GM19395 (cell line): ENCODE results near the gene SAXO1.

Source experiments
- ATAC-seq: cut with Tn5 transposase; IDR thresholded peaks from one replicate; pipeline ENCODE4 v1.9.1; 2021; ENCODE audit warnings: mild to moderate bottlenecking, moderate library complexity; ENCODE audit not compliant: unreplicated experiment

Gene SAXO1

DNA sequence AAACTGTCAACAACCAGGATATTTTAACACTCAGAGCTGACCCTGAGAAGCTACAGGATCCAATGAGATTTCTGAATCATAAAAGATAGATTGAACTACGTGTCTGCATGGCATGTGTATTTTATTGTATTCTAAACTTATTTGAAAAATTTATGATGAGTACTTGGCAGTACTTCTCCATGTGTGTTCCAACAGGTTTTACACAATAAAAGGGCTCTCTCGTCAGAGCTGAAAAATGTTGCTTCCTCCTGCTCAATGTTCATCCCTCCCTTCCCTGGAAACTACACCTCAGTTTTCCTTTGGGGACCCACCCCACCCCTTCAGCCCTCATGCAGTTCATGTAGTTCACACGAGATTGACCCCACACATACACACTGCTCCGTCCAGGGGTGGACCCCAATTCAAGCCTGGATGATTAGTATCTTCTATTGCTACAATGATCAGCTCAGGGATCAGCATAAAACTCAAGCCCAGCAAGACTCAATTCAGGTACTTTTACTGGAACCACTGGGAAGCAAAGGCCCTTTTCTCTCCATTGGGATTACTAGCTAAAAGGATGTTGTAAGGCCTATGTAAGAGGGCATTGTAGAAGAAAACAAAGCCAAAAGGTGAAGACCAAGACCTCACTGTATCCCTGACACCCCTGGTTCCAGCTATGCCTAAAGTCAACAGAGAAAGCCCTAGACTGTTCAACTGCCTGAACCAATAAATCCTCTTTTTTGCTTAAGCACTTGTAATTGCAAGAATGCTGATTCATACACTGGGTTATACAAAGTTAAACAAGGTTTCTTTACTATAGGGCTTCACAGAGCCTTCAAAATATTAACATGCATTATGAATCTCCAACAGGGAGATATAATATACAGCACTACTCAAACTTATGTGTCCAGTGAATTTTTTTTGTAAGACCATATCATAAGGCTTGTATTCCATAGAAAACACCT, 112.6 kb downstream of the SAXO1 start:
- ATAC-seq = no peak

DNA sequence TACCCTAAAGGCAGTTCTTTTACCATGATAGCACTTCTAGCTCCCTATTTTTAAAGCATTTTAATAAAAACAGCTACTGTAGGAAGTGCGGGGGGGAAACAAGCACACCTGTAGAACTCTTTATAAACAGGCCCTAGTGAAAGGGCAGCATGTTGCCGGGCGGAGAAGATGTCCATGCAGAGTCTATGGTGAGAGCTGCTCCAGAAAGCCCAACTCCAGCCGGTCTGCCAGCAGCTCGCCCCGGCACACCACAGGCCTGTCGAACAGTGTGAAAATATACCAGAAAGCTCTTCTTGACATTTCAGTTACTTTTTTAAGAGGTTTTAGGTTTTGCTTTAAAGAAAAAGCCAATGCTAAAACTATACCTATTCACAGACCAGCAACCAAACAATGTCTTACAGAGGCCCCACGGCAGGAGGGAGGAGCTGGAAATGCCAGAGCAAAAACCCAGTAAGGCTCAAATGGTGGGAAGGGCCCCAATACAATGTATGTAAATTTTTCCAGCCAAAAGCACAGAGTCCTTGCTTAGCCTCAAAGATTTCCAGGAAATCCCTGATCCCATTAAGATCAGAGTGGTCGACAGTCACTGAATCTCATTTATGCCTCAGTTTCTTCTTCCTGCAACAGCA, 121.2 kb downstream of the SAXO1 start:
- no peak for ATAC-seq

DNA sequence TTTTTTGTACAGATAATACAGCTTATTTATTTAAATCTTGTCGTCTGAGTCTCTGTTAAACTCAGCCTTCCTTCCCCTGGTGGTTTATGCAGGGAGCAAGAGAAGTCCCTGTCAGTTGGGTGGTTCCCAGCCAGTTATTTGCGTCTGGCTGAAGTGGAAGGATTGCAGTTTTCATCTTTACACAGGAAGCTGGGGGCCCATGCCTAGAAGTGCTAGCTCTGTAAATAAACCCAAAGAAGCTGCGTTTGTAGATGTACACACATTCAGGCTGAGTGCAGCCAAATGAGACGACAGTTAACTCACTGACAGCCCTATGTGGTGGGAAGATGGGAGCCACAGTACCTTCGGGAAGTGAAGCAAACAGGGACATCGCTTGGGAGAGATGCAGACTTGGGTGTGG, 122.1 kb downstream of the SAXO1 start:
- no peak for ATAC-seq

DNA sequence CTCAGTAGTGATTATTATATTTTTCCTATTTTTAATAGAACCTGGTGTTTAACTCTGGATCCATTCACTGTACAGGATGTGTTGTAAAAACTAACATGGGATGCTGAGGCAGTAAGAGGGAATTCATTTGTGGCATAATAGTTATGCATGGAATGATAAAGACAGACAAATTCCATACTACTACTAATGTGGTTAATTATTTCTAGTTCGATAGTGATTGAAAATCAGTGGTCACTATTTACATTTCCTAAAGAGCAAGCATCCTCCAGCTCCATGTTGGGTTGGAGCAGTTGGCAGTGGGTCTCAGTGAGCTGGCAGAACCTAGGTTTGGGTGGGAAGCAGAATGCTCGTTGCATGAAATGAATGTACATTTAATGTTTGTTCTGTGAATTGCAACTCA, 122.6 kb downstream of the SAXO1 start:
- ATAC-seq = no peak

DNA sequence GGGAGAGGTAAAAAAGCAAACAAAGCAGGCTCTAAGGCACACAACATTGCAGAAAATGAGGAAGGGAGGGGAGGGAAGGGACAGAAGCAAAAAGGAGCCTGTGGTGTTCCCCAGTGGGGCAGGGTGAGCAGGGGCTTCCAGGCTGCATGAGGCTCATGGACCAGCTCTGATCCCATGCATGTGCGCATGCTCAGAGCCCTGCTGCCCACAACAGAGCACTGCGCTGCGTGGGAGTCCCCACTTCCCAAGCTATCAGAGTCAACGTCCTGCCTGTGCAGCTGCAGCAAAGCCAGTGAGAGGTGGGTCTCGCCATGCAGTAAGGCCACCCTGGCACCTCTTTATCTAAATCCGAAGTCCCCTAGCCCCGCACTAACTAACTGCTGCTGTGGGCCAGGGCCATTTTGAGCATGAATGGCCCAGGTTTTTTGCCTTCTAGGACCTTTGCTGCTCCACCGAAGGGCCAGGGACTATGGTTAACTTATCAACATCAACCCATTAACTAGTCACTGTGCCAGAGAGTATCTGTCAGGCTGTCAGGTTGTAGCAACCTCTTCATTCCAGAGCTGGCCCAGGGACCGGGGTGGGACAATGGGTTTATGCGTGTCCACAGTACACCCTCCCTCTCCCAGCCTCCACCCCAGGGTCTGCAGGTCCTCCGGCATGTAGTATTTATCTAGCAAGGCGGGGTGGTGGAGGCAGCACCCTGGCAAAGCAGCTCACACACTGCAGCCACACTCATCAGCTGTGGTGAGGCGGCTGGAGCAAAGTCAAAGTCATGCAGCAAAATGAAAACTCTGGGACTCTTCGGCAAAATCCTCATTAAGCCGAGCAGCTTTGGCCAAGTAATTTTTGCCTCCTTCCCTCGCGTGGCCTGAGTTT, 123.6 kb downstream of the SAXO1 start:
- no peak for ATAC-seq

DNA sequence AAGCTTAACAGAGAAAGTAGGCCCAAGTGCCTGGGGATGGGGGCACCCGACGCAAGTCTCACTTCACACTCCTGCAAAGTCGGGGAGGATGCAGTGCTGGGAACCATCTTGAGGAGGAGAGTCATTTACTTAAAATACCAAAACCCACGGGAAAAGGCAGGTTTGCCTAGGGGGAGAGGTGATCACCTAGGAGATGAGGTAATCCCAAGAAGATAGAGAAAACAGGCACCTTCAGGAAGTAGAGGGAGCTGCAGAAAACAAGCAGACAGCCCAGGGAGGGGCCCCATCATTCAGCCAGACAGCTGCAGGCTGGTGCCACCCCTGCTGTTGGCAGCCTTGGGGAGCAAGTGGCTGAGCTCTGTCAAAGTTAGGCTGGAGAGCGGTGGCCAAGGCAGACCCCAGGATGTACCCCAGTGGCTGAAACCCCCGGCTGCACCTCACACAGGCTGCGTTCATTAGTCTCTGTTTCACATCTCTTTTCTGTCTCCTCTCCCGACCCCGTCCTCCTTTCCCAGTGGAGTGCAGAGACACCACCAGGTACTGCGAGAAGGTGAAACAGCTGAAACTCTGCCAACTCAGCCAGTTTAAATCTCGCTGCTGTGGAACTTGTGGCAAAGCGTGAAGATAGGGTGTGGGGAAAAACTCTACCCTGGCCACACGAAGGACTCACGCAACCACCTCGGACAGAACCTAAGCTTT, 124.9 kb downstream of the SAXO1 start:
- ATAC-seq = no peak

DNA sequence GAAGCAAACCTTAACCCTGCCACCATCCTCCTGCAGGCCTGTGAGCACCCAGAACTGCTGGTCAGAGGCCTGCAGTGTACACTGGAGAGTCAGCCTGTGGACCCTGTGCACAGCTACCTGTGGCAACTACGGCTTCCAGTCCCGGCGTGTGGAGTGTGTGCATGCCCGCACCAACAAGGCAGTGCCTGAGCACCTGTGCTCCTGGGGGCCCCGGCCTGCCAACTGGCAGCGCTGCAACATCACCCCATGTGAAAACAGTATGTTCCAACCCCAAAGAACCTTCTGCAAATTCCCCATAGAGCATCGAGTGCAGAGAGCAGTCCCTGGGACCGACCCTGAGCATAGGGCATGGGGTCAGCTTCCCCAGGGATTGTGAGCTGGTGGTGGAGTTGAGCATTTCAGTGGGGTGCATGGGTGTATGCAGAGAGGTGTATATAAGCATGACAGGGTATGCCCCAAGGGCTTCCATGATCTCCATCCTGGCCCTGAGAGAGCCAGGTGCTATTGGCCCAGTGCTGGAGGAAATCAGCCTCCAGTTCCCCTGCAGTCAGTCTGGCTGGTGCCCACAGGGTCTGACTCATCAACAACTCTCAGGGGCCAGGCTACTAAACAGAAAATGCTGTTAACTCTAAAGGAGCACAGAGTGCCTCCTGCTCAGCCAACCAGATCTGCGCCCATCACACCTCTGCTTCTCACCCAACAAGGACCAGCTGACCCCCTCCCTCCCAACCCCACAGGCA, 126.2 kb downstream of the SAXO1 start:
- no peak for ATAC-seq

DNA sequence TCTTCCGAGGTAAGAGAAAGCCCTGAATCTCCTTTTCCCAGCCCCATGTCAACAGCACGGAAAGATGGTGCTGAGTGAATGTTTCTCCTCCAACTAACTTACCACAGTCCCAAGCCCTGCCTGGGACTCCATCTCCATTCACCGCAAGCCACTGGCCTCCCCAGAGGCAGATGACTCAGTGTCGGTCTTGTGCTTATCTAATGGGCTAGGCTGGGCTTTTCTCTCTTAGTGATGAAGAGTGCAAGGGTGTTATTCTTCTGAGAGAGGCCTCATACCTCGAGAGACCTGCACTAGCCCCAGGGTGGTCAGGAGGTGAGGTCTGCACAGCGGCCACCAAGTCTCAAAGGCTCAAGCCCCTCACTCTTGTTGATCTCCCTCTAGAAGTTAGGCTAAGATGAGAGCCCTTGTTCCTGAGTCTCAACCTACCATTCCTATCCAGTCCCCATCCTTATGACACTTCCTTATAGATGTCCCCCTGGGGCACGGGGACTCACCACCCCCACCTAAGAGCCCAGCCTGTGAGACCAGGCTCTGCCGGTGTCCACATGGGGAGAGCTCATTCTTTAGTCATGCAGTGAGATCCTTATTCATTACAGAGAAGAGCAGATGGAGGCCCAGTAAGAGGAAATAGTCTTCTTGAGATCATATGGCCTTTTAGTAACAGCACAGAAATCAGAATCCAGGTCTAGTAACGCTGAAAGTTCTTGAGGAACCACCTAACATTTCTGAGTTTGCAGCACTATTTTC, 127.0 kb downstream of the SAXO1 start:
- no peak for ATAC-seq

DNA sequence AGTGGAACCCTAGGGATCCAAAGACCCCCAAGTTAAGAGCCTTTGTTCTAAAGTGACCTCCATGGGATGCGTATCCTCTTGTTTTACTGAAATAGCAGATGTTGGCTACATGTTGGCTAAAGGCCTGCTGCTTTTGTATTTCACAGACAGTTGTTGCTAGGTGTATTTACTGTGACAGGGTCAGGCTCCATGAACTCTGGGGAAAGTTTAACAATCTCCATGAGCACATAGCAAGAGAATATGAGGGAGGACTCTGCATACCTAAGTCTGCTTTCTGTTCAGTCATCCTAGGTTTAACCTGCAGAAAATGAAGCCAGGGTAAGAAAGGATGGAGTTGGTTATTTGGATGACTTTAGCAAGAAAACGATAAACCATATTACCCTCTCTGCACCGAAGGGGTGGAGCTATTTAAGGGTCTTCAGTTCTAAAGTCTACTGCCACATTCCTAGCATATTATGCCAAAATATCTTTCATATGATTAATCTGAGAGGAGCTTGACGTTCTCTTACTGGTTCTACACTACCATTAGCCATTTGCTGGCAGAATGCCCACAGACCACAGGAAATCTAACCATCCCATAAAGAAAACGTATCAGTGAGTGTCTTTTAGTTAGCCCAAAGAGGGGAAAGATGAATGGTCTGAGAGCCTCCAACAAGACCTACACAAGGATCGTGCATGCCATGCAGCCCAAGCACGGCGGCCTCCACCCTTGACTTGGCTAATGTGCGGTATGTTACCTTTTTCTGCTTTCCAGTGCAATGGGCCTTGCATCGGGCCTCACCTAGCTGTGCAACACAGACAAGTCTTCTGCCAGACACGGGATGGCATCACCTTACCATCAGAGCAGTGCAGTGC, 127.8 kb downstream of the SAXO1 start:
- no peak for ATAC-seq

DNA sequence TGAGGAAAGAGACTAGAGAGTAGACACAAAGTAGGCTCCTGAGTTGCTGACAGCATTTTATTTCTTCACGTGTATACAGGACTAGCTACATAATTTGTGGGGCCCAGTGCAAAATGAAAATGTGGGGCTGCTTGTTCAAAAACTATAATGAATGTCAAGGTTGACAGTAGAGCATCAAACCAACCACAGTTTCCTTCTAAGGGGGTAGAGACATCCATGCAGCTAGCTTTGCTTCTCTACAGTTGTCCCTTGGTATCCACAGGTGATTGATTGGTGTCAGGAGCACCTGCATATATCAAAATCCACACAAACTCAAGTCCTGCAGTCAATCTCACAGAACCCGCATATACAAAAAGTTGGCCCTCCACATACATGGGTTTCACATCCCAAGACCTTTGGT, 129.6 kb downstream of the SAXO1 start:
- ATAC-seq = no peak

DNA sequence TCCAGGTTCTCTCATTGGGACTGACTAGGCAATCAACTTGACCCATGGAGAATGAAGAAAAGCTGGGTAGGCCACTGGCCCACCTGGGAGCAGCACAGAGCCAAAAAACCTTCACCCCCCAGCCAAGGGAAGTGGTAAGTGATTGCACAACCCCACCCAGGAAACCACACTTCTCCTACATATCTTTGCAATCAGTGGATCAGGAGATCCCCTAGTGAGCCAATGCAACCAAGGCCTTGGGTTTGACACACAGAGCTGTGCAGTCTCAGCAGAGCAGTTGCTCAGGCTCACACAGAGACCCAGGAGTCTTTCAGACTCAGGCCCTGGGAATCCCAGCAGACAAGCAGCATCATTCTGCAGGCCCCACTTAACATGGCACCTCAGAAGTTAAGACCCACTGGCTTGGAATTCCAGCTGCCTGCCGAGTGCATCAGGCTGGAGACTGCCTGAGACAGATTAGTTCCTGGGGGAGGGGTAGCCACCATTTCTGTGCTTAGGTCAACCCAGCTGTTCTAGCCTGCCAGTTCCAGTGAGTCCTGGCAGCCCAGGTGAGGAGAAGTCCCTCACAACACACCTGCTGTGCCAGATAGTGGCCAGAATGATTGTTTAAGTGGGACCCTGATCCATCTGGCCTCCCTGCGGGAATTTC, 136.4 kb downstream of the SAXO1 start:
- no peak for ATAC-seq

DNA sequence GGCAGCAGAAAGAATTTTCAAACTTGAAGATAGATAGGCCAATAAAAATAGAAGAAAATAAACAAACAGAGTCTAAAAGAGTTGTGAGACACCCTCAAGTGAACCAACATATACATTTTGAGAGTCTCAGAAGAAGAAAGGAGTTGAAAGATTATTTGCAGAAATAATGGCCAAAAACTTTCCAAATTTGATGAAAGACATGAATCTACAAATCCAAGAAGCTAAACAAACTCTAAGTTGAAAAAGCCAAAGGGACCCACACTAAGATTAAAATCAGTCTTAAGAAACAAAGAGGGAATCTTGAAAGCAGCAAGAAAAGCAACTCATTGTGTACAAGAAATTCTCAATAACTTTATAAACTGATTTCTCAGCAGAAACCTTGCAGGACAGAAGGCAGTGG, 137.0 kb downstream of the SAXO1 start:
- ATAC-seq = no peak

DNA sequence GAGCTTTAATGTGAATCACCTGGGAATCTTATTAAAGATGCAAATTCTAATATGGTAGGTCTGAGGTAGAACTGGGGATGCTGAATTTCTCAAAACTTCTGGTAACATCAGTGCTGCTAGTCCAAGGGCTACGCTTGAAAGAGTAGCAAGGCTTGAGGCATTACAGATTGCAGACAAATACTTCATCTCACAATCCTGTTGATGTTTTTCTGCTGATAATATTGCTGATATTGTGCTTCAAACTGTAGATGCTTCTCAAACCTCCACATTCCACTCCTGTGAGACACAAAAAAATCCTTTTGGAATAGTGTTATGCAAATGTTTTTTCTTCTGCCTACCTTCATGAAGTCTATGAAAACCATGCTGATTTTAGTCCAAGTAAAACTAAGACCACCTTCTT, 139.5 kb downstream of the SAXO1 start:
- no peak for ATAC-seq

DNA sequence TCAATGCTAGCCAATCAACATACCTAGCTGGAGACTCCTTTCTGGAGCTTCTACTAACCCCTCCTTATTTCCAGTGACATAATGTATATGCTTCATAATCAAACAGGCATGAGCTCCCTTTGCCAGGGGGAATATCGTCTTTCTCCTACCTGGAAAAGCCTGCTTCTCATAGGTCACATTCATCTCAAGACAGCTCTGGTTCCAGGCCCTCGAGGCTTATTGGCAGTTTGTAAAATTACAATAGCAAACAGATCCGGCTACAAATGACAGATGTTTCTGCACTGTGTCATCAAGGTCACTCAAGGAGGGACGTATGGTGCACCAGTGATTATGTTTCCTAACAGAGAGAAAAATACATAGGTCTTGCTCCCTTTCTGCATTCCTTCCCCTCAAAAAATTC, 140.0 kb downstream of the SAXO1 start:
- no peak for ATAC-seq

DNA sequence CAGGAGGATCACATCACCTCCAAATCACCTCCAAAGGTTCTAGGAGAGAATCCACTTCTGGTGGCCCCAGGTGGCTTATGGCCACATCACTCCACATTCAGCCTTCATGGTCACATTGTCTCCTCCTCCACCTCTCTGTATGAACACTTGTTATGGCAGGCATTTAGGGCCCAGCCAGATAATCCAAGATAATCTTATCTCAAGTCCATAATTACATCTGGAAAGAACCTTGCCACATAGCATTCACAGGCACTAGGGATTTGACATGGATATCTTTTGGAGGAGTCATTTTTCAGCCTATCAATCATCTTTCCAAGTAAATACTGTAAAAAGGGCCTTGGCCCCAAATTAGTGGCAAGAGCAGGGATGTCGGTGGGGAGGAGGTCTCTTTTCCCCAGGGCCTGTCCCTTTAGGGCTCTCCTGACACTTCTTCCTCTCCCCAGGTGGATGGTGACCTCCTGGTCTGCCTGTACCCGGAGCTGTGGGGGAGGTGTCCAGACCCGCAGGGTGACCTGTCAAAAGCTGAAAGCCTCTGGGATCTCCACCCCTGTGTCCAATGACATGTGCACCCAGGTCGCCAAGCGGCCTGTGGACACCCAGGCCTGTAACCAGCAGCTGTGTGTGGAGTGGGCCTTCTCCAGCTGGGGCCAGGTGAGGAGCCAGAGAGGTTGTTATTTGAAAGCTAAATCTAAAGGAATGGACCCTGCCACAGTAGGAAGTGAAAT, 140.9 kb downstream of the SAXO1 start:
- no peak for ATAC-seq

DNA sequence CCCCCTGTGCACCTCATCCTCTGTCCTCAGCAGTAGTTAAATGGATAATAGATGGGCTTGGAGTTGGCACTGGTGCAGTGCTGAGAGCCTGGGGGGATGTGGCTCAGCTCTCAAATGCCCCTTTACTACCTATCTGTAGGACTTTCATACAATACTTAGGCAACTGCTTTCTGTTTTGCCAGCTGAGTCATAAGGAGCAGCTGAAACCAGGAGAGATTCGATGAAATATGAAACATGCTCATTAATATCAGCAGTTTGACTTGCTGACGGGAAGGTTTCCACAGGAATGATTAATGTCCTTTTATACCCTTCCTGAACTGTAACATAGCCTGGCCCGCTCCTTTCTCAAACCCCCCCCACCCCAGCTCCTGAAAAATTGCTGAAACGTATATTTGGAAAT, 142.6 kb downstream of the SAXO1 start:
- peak; percentile 75 for ATAC-seq

DNA sequence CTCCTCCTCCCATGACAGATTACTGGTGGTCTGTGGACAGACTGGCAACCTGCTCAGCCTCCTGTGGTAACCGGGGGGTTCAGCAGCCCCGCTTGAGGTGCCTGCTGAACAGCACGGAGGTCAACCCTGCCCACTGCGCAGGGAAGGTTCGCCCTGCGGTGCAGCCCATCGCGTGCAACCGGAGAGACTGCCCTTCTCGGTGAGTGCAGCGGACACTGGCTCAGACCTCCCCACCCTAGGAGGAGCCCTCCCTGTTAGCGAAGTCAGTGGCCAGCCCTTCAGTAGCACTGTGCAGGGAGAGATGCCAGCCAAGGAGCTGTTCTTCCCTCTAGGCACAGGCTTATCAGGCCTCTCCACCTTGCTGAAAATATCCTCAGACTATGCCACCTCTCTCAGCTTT, 143.5 kb downstream of the SAXO1 start:
- ATAC-seq = peak; percentile 7
